GM21515 (cell line): ENCODE data around the gene SEM1.
"Not testable (repeated sequence)": the region's sequence is repeated elsewhere in the genome, so short reads cannot be mapped to it uniquely, and the experiment has no call there.

Source experiments
- ATAC-seq: cut with Tn5 transposase; IDR thresholded peaks from one replicate; pipeline ENCODE4 v1.9.1; 2021; ENCODE audit not compliant: unreplicated experiment

Gene SEM1

DNA sequence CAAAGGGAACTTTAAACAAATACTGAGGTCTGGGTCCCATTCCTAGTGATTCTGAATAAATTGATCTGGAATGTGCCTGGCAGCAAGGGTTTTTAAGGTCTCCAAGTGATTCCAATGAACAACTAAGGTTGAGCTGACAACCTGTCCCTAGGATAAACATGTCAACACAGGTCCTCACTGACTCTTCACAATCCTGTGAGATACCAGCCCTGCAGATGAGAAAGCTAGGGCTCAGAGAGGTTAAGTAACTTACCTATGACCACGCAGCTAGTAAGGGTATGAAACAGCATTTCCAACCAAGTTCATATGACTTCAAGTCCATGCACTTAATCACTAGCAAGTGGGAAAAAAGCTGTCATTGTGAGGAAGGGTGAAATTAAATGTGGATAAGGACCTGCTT is 44.0 kb downstream of the SEM1 start:
- ATAC-seq, result no peak

DNA sequence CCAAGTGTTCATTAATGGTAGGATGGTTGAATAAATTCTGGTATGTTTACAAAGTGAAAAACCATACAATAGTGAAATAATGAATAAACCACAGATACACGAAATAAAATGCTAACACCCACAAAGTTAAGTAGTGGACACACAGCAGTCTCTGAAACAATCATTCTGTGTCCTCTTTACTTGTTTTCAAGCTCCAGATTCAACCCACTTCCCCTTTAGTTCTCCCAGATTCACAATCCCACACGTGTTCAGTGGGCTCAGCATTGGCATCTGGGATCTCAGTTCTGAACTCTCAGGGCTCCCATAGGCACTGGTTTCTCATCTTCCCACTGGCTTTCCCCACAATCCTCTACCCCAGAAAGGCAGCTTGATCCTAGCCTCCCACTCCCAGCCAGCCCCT is 44.9 kb downstream of the SEM1 start:
- no peak for ATAC-seq

DNA sequence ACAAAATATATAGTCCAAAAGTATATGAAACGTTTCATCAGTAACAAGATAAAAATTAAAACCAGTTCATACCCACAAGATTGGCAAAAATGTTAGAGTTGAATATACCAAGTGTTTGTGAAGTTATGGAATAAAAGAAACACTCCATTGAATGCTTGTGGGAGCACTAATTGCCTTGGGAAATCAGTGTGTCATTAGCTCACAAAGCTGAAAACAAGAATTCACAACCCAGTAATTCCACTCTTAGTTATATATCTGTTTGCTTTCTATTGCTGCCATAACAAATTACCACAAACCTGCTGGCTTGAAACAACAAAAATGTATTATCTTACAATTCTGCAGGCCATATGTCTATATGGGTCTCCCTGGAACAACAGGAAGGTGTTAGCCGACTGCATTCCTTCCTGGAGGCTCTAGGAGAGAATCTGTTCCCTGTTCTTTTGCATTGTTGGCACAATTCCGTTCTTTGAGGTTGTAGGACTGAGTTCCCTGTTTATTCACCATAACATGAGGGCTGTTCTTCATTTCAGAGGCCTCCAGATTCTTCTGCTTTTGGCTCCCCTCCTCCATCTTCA is 45.7 kb downstream of the SEM1 start:
- ATAC-seq, result no peak

DNA sequence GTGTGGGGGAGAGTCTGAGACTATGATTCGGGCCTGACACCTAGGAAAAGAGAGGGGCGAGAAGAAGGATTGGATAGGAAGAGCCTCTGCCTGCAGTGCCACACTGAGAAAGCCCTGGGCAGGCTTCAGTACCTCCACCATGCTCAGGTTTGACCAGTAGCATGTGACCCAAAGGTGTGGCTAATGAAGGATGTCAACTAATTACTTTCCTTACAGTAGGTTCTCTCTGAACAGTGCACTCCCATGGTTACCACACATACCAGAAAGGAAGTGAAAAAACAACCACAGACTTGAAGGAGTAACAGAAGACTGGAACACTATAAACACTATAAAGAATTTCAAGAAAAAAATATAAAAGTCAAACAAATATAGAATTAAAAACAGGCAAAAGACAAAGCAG is 46.2 kb downstream of the SEM1 start:
- ATAC-seq, result peak; percentile 90

DNA sequence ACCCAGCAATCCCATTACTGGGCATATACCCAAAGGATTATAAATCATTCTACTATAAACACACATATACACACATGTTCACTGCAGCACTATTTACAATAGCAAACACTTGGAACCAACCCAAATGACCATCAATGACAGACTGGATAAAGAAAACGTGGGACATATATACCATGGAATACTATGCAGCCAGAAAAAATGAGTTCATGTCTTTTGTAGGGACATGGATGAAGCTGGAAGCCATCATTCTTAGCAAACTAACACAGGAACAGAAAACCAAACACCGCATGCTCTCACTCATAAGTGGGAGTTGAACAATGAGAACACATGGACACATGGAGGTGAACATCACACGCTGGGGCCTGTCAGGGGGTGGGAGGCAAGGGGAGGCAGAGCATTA is 47.5 kb downstream of the SEM1 start:
- ATAC-seq, result not testable (repeated sequence)

DNA sequence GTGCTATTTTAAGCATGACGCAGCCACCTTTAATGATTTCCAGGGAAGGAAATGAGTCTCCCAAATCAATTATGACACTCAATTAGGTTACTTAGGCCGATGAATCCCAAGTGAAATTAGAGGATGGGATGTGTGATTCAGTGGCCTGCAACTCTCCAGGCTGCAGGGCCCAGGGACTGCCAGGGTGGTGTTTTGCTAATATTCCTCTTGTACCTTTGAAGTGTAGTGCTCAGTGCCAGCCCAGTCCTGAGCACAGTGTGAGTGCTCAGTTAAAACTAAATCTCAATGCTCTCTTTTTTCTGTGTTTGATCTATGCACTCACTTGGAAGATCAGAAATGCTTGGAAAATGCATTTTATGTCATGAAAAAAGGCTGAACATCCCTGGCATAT is 51.6 kb downstream of the SEM1 start:
- ATAC-seq, result no peak

DNA sequence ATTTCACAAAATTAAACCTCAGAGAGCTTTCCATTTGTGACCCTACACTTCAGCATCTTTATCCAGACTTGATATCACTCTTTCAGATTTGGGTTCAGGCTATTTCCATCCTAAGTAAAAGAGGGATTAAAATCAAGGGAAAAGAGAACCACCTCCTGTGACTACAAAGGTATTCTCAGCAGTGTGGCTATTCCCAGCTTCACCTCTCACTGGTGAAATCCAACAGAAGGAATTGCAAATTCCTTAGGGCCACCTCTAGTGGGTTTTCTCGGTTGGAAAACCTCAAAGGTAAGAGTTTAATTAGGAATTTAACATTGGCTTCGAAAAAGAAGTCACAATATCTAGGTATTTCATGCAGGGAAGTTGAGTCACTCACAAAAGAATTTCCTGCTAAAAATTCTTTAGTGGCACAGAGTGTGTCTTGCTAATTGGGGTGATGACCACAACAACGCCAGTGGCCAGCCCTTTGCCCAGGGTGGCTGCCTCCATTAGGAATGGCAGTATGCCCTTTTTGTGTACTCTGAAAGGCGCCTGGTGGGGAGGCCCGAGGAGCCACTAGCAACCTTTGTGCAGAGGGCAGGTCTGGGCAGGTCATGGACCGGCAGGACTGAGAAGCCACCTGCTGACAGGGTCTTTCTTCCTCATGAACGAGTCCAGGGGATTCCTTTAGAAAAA is 52.2 kb downstream of the SEM1 start:
- ATAC-seq, result no peak

DNA sequence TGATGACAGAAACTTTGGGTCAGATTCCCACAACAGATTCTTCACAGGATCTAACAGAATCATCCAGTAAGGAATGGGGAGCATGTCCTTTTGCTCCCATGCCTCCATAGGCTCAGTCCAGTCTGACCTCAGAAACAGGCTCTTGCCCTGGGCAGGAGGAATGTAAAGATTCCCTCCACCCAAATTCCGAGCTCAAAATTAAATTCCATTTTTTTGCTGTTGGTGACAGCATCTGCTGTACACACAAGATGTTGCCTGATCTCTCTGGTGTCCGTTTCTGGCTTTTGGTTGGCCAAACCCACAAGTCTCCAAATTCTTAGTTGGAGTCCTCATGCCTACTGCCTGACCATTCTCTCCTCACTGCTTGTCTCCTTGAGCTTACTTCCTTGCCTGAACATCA is 53.7 kb downstream of the SEM1 start:
- no peak for ATAC-seq

DNA sequence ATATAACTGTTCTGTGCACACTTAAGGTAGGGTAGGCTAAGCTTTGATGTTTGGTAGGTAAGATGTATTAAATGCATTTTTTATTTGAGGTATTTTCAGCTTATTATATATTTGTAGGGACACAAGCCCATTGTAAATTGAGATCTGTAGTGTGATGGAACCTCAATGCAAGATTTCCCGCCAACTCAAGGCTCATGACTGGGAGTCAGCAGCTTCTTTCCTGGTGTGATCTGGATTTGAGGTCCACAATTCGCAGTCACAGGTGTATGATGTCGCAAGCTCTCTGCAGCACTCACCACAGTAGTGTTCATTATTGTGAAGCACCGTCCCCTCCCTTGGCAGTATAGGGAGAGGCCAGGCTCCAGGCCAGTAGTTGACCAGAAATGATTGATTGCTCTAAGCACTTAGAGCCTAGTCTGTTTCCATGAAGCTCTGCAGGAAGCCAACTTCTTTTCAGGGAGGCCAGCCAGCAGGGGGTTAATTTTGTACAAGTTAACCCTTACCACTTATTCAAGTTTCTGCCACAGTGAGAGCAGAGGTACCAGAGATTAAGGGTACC is 54.9 kb downstream of the SEM1 start:
- ATAC-seq, result no peak

DNA sequence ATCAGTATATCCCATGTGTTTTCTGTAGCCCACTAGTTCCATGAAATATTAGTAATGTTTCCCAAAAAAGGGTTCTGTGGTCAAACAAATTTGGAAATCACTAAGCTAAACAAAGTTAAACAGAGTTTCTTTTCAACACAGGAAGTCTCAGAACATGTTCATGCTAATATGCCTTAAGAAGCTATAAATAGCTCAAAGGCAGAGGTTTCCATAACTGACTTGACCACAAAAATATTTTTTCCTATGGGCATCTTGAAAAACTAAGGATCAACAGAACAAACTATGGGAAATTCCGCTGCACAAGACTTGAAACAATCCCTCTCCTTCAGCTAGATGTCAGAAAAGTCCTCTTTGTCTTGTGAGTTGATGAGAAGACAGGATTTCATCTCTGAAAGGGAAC is 59.7 kb downstream of the SEM1 start:
- no peak for ATAC-seq

DNA sequence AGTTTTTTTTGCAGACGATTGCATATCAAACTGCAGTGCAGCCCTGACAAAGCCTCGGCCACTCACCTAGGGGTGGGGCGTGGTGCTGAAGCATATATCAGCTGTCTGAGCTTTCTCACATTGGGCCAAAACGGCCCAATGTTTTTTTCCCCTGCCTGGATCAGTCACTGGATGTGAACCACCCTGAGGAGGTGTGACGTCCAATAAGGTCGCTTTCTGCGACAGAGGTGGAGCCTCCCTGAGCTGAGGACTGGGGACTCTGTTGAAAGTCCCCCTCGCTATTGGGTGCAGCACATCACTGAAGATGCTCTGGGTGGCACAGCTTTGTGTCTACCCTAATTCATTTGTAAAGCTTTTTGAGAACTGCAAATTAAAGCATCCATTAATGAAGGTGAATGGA is 60.9 kb downstream of the SEM1 start:
- no peak for ATAC-seq

DNA sequence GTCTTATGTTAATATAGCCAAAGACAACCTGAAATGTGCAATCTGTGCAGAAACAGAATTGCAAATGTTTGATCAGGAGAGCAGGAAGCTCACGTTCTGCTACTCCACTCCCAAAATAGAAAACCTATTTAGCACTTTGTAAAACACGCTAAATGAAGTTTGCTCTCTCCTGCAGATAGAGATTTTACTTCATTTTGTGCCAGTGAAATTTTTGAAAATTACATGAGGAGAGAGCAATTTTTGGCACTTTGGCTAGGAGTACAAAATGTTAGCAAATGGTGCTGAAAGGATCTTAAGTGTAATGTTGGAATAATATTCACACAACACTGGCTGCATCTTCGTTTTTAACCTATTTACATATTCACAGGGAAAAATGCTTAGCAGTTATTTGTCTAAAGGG is 61.9 kb downstream of the SEM1 start:
- no peak for ATAC-seq

DNA sequence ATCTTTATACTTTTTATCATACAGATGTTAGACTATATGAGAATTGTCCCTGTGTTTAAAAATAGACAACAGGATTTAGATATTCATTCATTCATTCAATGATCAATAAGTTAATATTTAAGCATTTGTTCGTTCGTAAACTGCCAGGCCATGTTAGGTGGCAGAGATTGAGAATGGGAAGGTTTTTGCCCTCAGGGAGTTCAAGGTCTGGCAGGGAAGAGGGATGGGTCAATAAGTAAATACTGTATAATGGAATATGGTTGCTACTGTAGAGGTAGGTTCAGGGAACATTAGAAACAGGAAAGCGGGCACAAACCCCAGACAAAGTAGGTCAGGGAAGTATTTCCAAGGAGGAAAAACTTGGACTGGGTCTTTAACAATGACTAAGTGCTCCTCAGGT is 64.6 kb downstream of the SEM1 start:
- no peak for ATAC-seq

DNA sequence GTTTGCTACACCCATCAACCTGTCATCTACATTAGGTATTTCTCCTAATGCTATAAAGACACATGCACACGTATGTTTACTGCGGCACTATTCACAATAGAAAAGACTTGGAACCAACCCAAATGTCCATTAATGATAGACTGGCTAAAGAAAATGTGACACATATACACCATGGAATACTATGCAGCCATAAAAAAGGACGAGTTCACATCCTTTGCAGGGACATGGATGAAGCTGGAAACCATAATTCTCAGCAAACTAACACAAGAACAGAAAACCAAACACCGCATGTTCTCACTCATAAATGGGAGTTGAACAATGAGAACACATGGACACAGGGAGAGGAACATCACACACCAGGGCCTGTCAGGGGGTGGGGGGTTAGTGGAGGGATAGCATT is 66.2 kb downstream of the SEM1 start:
- not testable (repeated sequence) for ATAC-seq

DNA sequence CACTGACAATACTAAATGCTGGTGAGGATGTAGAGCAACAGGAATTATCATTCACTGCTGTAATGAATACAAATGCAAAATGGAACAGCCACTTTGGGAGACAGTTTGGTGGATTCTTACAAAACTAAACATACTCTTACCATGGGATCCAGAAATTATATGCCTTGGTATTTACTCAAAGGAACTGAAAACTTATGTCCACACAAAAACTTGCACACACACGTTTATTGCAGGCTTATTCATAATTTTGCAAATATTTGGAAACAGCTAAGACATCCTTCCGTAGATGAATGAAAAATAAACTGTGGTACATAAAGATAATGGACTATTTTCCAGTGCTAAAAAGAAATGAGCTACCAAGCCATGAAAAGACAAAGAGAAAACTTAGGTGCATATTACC is 69.6 kb downstream of the SEM1 start:
- ATAC-seq, result no peak
